WERI-Rb-1 (cell line): ENCODE results near the gene DNLZ.

Source experiments
- DNase-seq: peaks from one replicate; pipeline ENCODE4 v3.0.0-alpha.2; 2020
- H3K27ac ChIP-seq: fragments of 250-450 bp; sonication (Bioruptor Pico); 2 replicates; pipeline ENCODE4 v1.5.1; 2020; ENCODE audit warnings: mild to moderate bottlenecking, moderate library complexity
- H3K27me3 ChIP-seq: fragments of 250-450 bp; sonication (Bioruptor Pico); 2 replicates; pipeline ENCODE4 v1.5.1; 2021; ENCODE audit warnings: mild to moderate bottlenecking, low read depth, moderate library complexity; ENCODE audit not compliant: insufficient read depth, severe bottlenecking
- H3K36me3 ChIP-seq: fragments of 250-450 bp; sonication (Bioruptor Pico); 2 replicates; pipeline ENCODE4 v1.5.1; 2020; ENCODE audit warnings: mild to moderate bottlenecking, moderate library complexity
- H3K4me3 ChIP-seq: 2 replicates; pipeline ENCODE4 v1.5.1; 2011; ENCODE audit warnings: low read depth, mild to moderate bottlenecking, control low read depth, low read length
- H3K9me3 ChIP-seq: fragments of 250-450 bp; sonication (Bioruptor Pico); 2 replicates; pipeline ENCODE4 v1.5.1; 2021; ENCODE audit warnings: mild to moderate bottlenecking, moderate library complexity; ENCODE audit not compliant: severe bottlenecking
- CTCF ChIP-seq: IDR thresholded peaks from 2 replicates; pipeline ENCODE4 v1.5.1; 2011; ENCODE audit warnings: low read depth, mild to moderate bottlenecking, control low read depth, inconsistent platforms, low read length

The DNLZ gene

GRCh38 chr9:136380381-136380780 lies 16.8 kb upstream of the DNLZ start:
- H3K36me3 ChIP-seq, result peaks cover 70% of the 10 kb centered on the region

GRCh38 chr9:136379891-136380290 lies 16.3 kb upstream of the DNLZ start:
- Histone ChIP-seq H3K36me3 (peaks cover 70% of the 10 kb centered on the region), H3K9me3 (no peaks in the 10 kb centered on the region), H3K27me3 (no peaks in the 10 kb centered on the region), H3K27ac (no peak overlapping the region), H3K4me3 (no peak overlapping the region)
- no peak for TF ChIP-seq CTCF
- no peak for DNase-seq

More at GRCh38 chr9:136380381-136380780, 16.8 kb upstream of the DNLZ start:
- Histone ChIP-seq H3K27me3 (no peaks in the 10 kb centered on the region), H3K4me3 (no peak overlapping the region), H3K9me3 (no peaks in the 10 kb centered on the region), H3K27ac (no peak overlapping the region)
- no peak for DNase-seq
- TF ChIP-seq CTCF, result no peak

- no peak for TF ChIP-seq CTCF
- H3K27me3 ChIP-seq, result no peaks in the 10 kb centered on the region
- DNase-seq, result no peak
- no peak overlapping the region for H3K27ac ChIP-seq
- no peak overlapping the region for H3K4me3 ChIP-seq
- peaks cover 66% of the 10 kb centered on the region for H3K36me3 ChIP-seq
- H3K9me3 ChIP-seq, result no peaks in the 10 kb centered on the region
Measured at GRCh38 chr9:136379401-136379800, 15.9 kb upstream of the DNLZ start.

GRCh38 chr9:136379003-136379287 lies 15.4 kb upstream of the DNLZ start:
- Histone ChIP-seq H3K4me3 (no peak overlapping the region), H3K27me3 (no peaks in the 10 kb centered on the region), H3K36me3 (peaks cover 64% of the 10 kb centered on the region), H3K27ac (no peak overlapping the region), H3K9me3 (no peaks in the 10 kb centered on the region)
- TF ChIP-seq CTCF, result no peak
- DNase-seq, result no peak

- TF ChIP-seq CTCF, result no peak
- Histone ChIP-seq H3K36me3 (peaks cover 58% of the 10 kb centered on the region), H3K4me3 (no peak overlapping the region), H3K27me3 (no peaks in the 10 kb centered on the region), H3K27ac (no peak overlapping the region), H3K9me3 (no peaks in the 10 kb centered on the region)
- DNase-seq, result no peak
Measured at GRCh38 chr9:136378170-136379002, 14.8 kb upstream of the DNLZ start.
